Endothelial cell of umbilical vein (primary cell): Measurements from ENCODE around the gene LSP1. TPM values are rescaled to one million over a fixed set of nuclear protein-coding genes. Genes with fewer than 3 reads are reported as not detected.

ENCODE experiments used
- BruUV-seq: library from RNA; stranded (reverse); fragments of 400-500 nt; replicated peaks from 2 replicates; lab custom pipeline; 2021; lab: Mats Ljungman, UMichigan
- CTCF ChIA-PET: fragments of 300-600, 350-600 bp; sonication (Branson Sonifier 250); formaldehyde crosslinking; loops from one replicate; lab custom pipeline; 2021; ENCODE audit warnings: antibody characterized with exemption, inconsistent platforms; lab: Charles Lee
- POLR2A ChIA-PET: fragments of 300-600, 350-600 bp; sonication (Branson Sonifier 250); formaldehyde crosslinking; loops from one replicate; lab custom pipeline; 2021; ENCODE audit warnings: antibody characterized with exemption, inconsistent platforms; lab: Charles Lee
- DNase-seq: peaks from one replicate; pipeline ENCODE4 v3.0.0-alpha.2; 2011; ENCODE audit warnings: low read depth, low spot score
- FAIRE-seq: peaks from 2 replicates; lab custom pipeline; 2011; peaks lifted over from hg19 to GRCh38; lab: Jason Lieb, UNC
- H2AFZ ChIP-seq: 2 replicates; pipeline ENCODE4 v1.6.0; 2012; ENCODE audit warnings: low read depth, low read length, control low read depth, inconsistent platforms
- H3K27ac ChIP-seq: 2 replicates; pipeline ENCODE4 v1.5.1; 2011; ENCODE audit warnings: low read depth, mild to moderate bottlenecking, control low read depth, low read length, moderate library complexity; ENCODE audit not compliant: insufficient read depth
- H3K27me3 ChIP-seq, 2 experiments: 2 replicates each; pipeline versions ENCODE4 v1.6.0 to v1.6.1; 2011; ENCODE audit warnings: low read length in 2 of 2, mixed read lengths in 1 of 2; ENCODE audit not compliant: control insufficient read depth in 2 of 2, insufficient read depth in 2 of 2
- H3K36me3 ChIP-seq, 2 experiments: 2 replicates in 1 of 2; 3 replicates in 1 of 2; pipeline ENCODE4 v1.5.1; 2011; ENCODE audit warnings: low read length in 2 of 2, mild to moderate bottlenecking in 1 of 2, moderate library complexity in 1 of 2; ENCODE audit not compliant: control insufficient read depth in 2 of 2, insufficient read depth in 2 of 2; ENCODE audit errors: extremely low read depth in 1 of 2
- H3K4me1 ChIP-seq: 3 replicates; pipeline ENCODE4 v1.5.1; 2011; ENCODE audit warnings: mild to moderate bottlenecking, low read length; ENCODE audit not compliant: control insufficient read depth, insufficient read depth; ENCODE audit errors: extremely low read depth
- H3K4me2 ChIP-seq: 2 replicates; pipeline ENCODE4 v1.6.1; 2011; ENCODE audit warnings: low read length, control low read depth, mixed read lengths; ENCODE audit not compliant: insufficient read depth
- H3K4me3 ChIP-seq, 3 experiments: fragments of 200-600 bp in 1 of 3; sonication (generic), shearing (Covaris generic) in 1 of 3; replicated peaks in 1 of 3; 2 replicates each; pipeline ENCODE4 v1.5.1; 2011 to 2016; ENCODE audit warnings: control low read depth in 3 of 3, low read length in 3 of 3, mild to moderate bottlenecking in 2 of 3, inconsistent platforms in 1 of 3, low read depth in 1 of 3, moderate library complexity in 1 of 3; ENCODE audit not compliant: insufficient read depth in 1 of 3
- H3K79me2 ChIP-seq: 2 replicates; pipeline ENCODE4 v1.6.0; 2012; ENCODE audit warnings: low read length, inconsistent platforms; ENCODE audit not compliant: control insufficient read depth, insufficient read depth
- H3K9ac ChIP-seq: replicated peaks from 2 replicates; pipeline ENCODE3; 2011; ENCODE audit warnings: low read length, control low read depth; ENCODE audit not compliant: insufficient read depth; ENCODE audit errors: extremely low read depth
- H3K9me1 ChIP-seq: replicated peaks from 3 replicates; pipeline ENCODE4 v1.6.0; 2011; ENCODE audit warnings: mild to moderate bottlenecking, low read length; ENCODE audit not compliant: control insufficient read depth, insufficient read depth; ENCODE audit errors: extremely low read depth
- H3K9me3 ChIP-seq: replicated peaks from 2 replicates; pipeline ENCODE4 v1.5.1; 2012; ENCODE audit warnings: low read length, inconsistent platforms; ENCODE audit not compliant: control insufficient read depth, insufficient read depth
- H4K20me1 ChIP-seq: replicated peaks from 2 replicates; pipeline ENCODE3; 2011; ENCODE audit warnings: mild to moderate bottlenecking, low read length; ENCODE audit not compliant: control insufficient read depth, insufficient read depth; ENCODE audit errors: extremely low read depth
- EZH2 ChIP-seq: IDR thresholded peaks from 2 replicates; pipeline ENCODE4 v1.6.1; 2012; ENCODE audit warnings: borderline replicate concordance, low read depth, mild to moderate bottlenecking, moderate library complexity, low read length, inconsistent platforms; ENCODE audit not compliant: severe bottlenecking
- FOS ChIP-seq: IDR thresholded peaks from 2 replicates; pipeline ENCODE4 v1.6.1; 2011; ENCODE audit warnings: mild to moderate bottlenecking, low read length, moderate library complexity, borderline replicate concordance; ENCODE audit not compliant: insufficient read depth
- GATA2 ChIP-seq: IDR thresholded peaks from 2 replicates; pipeline ENCODE4 v1.7.0; 2011; ENCODE audit warnings: low read depth, mild to moderate bottlenecking, moderate library complexity, mixed read lengths, low read length; ENCODE audit not compliant: insufficient read length, insufficient read depth
- JUN ChIP-seq: IDR thresholded peaks from 2 replicates; pipeline ENCODE4 v1.6.1; 2011; ENCODE audit warnings: borderline replicate concordance, low read depth; ENCODE audit not compliant: insufficient read length, insufficient read depth
- MYC ChIP-seq: IDR thresholded peaks from one replicate; pipeline ENCODE4 v1.6.1; 2011; ENCODE audit warnings: mild to moderate bottlenecking, low read depth, low read length
- POLR2A ChIP-seq: IDR thresholded peaks from 2 replicates; pipeline ENCODE4 v1.6.1; 2012; ENCODE audit warnings: low read depth, mild to moderate bottlenecking, control low read depth, low read length
- POLR2AphosphoS5 ChIP-seq: IDR thresholded peaks from 2 replicates; pipeline ENCODE4 v1.6.1; 2012; ENCODE audit warnings: low read depth, mild to moderate bottlenecking, control low read depth, low read length, moderate library complexity; ENCODE audit not compliant: insufficient read depth
- dilution Hi-C: fragments of 300-500 bp; cut with MboI; formaldehyde crosslinking; loops from one replicate; pipeline ENCODE4 v1.15.0; 2019; ENCODE audit warnings: low sequenced_read_pairs; ENCODE audit not compliant: extremely low pct_ligation_motif_present
- intact Hi-C: fragments of 100-400 bp; cut with micrococcal nuclease; formaldehyde crosslinking; loops from one replicate; pipeline ENCODE4 v1.10.0; 2022
- polyA plus RNA-seq, 4 experiments: library from polyadenylated mRNA; depleted of rRNA in 3 of 4; stranded (reverse) in 3 of 4; unstranded in 1 of 4; fragments of >200 nt; gene quantifications; 2 replicates each; pipeline versions ENCODE4 v1.2.1 to v1.2.3, GENCODE V29; 2011 to 2012; ENCODE audit warnings: missing spikeins in 1 of 4
- total RNA-seq: library from RNA; stranded (reverse); gene quantifications from 2 replicates; pipeline ENCODE4 v1.2.3, GENCODE V29; 2021
- TF ChIP-seq, protein P1 (sequence below), 2 donors: IDR thresholded peaks; 1 replicate in 1 of 2; 2 replicates in 1 of 2; pipeline ENCODE4 v1.5.1; 2011; ENCODE audit warnings: low read length in 2 of 2, mild to moderate bottlenecking in 2 of 2, moderate library complexity in 2 of 2, control low read depth in 1 of 2, inconsistent platforms in 1 of 2, low read depth in 1 of 2; ENCODE audit not compliant: insufficient read depth in 1 of 2; ENCODE audit errors: extremely low read depth in 1 of 2
- TF ChIP-seq, protein P2 (sequence below): IDR thresholded peaks from 2 replicates; pipeline ENCODE4 v1.6.1; 2011; ENCODE audit not compliant: insufficient read depth, insufficient read length

LSP1 gene
- total and polyA plus RNA-seq, 2 donors (not counting 3 experiments of a cell fraction or from before 2014, with no cell fraction given) = not detected

DNA sequence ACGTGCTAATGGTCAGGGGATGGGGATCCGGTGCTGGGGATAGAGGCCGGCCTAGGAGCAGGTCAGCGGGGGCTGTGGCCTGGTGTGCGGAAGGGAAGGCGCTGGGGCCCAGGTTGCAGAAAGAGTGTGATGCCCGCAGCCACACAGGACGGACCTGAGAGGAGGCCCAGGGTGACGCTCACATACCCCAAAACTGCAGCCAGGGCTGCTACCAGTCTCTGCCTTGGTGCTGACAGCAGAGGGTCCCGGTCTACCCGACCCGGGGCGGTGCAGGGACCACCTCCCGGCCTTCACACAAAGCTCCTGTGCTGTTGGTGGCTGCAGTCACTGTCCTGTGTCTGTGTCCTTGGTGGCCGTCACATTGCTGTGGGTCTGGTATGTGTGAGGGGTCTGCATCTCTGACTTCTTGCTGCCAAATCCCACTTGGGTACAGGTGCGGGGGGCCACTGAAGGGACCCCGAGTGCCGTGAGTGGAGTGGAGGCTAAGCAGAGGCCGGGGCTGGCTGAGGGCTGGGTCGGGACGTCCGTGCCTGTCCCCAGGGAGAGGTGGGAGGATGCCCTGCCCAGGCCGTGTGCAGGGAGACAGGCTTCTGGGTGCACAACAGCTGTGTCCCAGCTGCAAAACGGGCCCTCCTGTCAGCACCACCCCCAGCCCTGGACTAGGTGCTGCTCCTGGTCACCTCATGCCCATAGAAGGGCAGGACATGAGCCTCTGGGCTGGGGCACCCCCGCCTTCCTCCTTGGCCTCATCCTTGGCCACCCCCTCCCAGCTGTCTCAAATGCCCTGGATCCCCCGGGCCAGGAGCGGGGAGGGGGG lies 1.5 kb downstream of the LSP1 start:
- Histone ChIP-seq H4K20me1 (no peaks in the 10 kb centered on the region), H3K4me3 (no peak overlapping the region), H2AFZ (no peak overlapping the region), H3K27me3 (no peaks in the 10 kb centered on the region), H3K9me3 (no peaks in the 10 kb centered on the region), H3K79me2 (no peaks in the 10 kb centered on the region), H3K9me1 (no peaks in the 10 kb centered on the region), H3K36me3 (no peaks in the 10 kb centered on the region), H3K27ac (no peak overlapping the region), H3K4me2 (no peak overlapping the region), H3K4me1 (no peaks in the 10 kb centered on the region), H3K9ac (no peak overlapping the region)
- CTCF ChIA-PET = interaction anchor here (0.9 to 1.1 kb wide), 2 partner anchors 28 to 30 kb away, joined by 3 read pairs; no protein-coding TSS in a partner anchor
- dilution Hi-C loops = no loop called here
- DNase-seq (no peak), FAIRE-seq (no peak)
- intact Hi-C loops = no loop called here
- TF ChIP-seq, protein P1, sequence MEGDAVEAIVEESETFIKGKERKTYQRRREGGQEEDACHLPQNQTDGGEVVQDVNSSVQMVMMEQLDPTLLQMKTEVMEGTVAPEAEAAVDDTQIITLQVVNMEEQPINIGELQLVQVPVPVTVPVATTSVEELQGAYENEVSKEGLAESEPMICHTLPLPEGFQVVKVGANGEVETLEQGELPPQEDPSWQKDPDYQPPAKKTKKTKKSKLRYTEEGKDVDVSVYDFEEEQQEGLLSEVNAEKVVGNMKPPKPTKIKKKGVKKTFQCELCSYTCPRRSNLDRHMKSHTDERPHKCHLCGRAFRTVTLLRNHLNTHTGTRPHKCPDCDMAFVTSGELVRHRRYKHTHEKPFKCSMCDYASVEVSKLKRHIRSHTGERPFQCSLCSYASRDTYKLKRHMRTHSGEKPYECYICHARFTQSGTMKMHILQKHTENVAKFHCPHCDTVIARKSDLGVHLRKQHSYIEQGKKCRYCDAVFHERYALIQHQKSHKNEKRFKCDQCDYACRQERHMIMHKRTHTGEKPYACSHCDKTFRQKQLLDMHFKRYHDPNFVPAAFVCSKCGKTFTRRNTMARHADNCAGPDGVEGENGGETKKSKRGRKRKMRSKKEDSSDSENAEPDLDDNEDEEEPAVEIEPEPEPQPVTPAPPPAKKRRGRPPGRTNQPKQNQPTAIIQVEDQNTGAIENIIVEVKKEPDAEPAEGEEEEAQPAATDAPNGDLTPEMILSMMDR (IDR thresholded peaks at IDR 0.05; ENCODE audit: extremely low read depth in 1 of 2, insufficient read depth in 1 of 2, low read depth in 1 of 2, low read length in 2 of 2) = no peak
- no peak for TF ChIP-seq FOS
- TF ChIP-seq, protein P2, sequence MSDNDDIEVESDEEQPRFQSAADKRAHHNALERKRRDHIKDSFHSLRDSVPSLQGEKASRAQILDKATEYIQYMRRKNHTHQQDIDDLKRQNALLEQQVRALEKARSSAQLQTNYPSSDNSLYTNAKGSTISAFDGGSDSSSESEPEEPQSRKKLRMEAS = no peak
- TF ChIP-seq EZH2 = no peak
- TF ChIP-seq GATA2 = no peak
- no peak for TF ChIP-seq JUN
- TF ChIP-seq POLR2AphosphoS5 = no peak
- TF ChIP-seq MYC = no peak
- TF ChIP-seq POLR2A = no peak
- POLR2A ChIA-PET = no interaction called here
- BruUV-seq = no TSS peak
